GM19240 (cell line): Measurements from ENCODE around the gene MCUB.
"Not testable (repeated sequence)": the region's sequence is repeated elsewhere in the genome, so short reads cannot be mapped to it uniquely, and the experiment has no call there.

Source experiments
- DNase-seq: peaks from one replicate; pipeline ENCODE4 v3.0.0; 2011; ENCODE audit warnings: low spot score; ENCODE audit not compliant: insufficient read length

Gene MCUB

GRCh38 chr4:109578846-109579245 is 18.8 kb downstream of the MCUB start:
- no peak for DNase-seq

DNA sequence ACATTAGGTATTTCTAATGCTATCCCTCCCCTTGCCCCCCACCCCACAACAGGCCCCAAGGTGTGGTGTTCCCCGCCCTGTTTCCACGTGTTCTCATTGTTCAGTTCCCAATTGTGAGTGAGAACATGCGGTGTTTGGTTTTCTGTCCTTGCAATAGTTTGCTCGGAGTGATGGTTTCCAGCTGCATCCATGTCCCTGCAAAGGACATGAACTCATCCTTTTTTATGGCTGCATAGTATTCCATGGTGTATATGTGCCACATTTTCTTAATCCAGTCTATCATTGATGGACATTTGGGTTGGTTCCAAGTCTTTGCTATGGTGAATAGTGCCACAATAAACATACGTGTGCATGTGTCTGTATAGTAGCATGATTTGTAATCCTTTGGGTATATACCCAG is 20.0 kb downstream of the MCUB start:
- not testable (repeated sequence) for DNase-seq

DNA sequence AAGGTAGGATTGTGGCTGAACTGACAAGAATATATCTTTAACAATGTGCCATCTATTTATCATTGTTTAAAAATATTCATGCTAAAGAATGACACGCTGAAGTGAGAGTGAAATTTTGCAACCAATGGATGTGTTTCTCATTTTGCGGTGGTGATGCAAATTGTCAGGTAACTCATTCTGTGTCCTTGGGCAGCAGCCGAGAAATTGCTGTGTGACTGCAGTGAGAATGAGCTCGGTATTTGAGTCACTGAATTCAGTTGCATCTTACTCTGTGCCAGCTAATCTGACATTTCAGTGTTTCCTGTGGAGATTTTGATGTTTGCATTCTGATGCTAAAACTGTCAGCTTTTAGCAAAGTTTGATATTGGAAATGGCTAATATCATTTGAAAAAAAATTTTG is 28.1 kb downstream of the MCUB start:
- DNase-seq = peak; percentile 41

- DNase-seq = no peak
Observed at GRCh38 chr4:109589119-109589518, 29.1 kb downstream of the MCUB start.

- no peak for DNase-seq
Observed at GRCh38 chr4:109589605-109590004, 29.6 kb downstream of the MCUB start.

- DNase-seq = no peak
Observed at GRCh38 chr4:109590905-109591304, 30.9 kb downstream of the MCUB start.

GRCh38 chr4:109592367-109592766 is 32.3 kb downstream of the MCUB start:
- DNase-seq = no peak

- not testable (repeated sequence) for DNase-seq
Observed at GRCh38 chr4:109595123-109595522, 35.1 kb downstream of the MCUB start.

- not testable (repeated sequence) for DNase-seq
Observed at GRCh38 chr4:109596420-109597085, 36.5 kb downstream of the MCUB start.

DNA sequence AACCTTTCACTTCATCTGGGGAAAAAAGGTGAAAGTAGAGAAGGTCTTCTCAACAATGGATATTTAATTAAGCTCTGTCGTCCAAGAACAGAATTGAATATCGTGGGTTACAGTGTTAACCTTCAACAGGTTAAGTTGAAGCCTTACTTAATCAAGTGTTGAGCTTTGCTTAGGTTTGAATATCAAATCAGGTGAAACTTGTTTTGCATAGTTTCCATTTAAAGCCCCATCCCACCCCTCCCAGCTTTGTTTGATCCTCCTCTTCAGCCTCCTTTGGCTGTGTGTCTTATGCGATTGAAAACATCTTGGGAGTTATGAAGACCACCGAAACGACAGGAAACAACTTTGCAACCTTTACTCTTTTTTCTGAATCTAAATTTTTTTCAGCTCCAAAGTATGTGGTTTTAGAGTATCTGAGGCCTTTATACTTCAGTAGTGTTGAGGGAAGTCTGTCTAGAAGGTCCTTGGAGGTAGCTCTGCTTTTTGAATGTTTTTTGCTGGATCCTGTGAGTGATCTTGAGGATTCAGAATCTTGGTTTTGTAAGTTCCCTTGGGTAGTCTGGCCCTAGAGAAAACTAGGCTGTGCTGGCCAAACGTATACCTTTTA is 39.1 kb downstream of the MCUB start:
- no peak for DNase-seq

DNA sequence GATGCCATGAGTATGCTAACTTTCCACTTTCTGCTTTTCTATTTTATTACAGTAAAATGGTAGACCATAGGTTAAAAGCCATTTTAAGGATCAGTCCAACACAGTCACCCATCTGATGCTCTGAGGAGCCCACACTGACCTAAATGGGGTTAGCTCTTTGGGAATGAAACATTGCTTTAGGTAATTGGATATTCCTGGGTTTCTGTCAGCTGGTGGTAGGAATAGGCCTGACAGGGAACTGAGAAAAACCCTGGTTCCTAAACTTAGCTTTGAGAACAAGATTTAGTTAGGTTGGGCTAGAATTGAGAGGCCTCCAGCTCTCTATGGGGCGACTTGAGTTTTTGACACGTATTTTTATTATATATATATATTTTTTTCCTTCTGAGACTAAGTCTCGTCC is 40.4 kb downstream of the MCUB start:
- no peak for DNase-seq

- no peak for DNase-seq
Observed at GRCh38 chr4:109601336-109601735, 41.3 kb downstream of the MCUB start.

GRCh38 chr4:109607976-109608375 is 47.9 kb downstream of the MCUB start:
- no peak for DNase-seq

DNA sequence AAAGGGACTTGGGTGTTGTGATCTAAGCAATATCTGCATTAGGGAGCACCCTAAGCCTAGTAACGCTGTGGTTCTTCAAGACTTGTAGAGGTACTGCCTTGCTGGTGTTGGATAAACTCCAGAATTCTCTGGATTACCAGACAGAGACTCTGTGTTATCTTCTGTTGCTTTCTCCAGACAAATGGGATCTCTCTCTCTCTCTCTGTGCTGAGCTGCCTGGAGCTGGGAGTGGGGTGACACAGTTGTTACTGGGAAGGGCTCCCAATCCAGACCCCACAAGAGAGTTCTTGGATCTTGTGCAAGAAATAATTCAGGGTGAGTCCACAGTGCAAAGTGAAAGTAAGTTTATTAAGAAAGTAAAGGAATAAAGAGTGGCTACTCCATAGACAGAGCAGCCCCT is 48.8 kb downstream of the MCUB start:
- DNase-seq = no peak

DNA sequence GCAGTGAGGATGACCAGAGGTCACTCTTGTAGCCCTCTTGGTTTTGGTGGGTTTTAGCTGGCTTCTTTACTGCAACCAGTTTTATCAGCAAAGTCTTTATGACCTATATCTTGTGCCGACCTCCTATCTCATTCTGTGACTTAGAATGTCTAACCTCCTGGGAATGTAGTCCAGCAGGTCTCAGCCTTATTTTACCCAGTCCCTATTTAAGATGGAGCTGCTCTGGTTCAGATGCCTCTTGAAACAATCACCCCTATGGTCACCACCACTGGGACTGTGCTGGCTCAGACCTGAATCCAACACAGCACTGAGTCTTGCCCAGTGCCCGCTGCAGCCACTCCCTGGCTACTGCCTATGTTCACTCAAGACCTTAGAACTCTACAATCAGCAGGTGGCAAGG is 49.4 kb downstream of the MCUB start:
- DNase-seq = no peak

GRCh38 chr4:109610489-109610888 is 50.4 kb downstream of the MCUB start:
- DNase-seq = no peak

DNA sequence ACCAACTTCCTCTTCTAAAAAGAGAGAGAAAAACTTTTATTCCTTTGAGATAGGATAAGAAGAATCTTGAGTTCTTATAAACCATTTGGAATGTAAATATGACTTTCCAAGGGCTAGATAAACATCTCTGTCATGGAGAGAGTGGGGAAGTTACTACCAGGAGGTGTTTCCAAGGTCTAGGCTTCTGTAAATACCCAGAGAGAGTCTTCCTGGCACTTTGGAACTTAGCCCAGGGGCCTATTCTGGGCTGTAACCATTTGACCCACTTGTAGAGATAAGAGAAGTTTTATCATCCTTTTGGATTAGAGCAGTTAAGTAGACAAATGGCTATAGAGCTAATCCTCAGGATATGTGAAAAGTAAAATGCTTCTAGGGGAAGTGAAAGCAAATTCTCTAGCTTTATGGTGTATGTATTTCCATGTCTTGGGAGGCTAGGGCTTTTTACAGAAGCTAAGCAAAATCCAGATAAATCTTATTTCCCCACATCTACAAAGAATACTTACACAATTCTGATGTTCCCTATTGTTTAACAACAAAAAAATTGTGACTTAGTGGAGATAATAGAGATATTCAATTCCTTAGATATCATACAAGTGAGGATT is 51.1 kb downstream of the MCUB start:
- DNase-seq = no peak

- DNase-seq = no peak
Observed at GRCh38 chr4:109614015-109614414, 54.0 kb downstream of the MCUB start.

- no peak for DNase-seq
Observed at GRCh38 chr4:109614466-109614865, 54.4 kb downstream of the MCUB start.

DNA sequence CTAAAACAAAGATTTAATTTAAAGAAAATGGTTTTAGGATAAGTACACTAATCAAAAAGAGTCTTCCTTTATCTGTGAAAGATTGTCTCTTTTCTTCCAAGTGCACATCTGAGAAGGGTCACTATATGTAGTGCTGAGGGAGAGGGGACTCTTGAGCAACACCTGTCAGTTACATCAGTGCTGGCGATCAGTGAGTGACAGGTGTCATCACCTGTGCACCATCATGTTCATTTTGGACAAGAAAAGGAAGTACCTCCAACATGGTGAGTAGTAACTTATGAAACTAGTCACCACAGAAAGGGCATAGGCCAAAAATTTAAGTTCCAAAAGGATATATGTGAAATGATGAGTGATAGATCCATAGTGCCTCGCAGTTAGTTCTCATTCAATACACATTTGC is 55.7 kb downstream of the MCUB start:
- no peak for DNase-seq

- DNase-seq = no peak
Observed at GRCh38 chr4:109616243-109616642, 56.2 kb downstream of the MCUB start.

GRCh38 chr4:109622626-109623025 is 62.6 kb downstream of the MCUB start:
- DNase-seq = no peak

- no peak for DNase-seq
Observed at GRCh38 chr4:109624536-109624935, 64.5 kb downstream of the MCUB start.
